A673 (cell line): ENCODE results near the gene GPHN. TPM values are rescaled to one million over a fixed set of nuclear protein-coding genes. Genes with fewer than 3 reads are reported as not detected.

Experiments
- BruUV-seq: library from RNA; stranded (reverse); fragments of 400-500 nt; replicated peaks from 2 replicates; lab custom pipeline; 2021; lab: Mats Ljungman, UMichigan
- CTCF ChIA-PET: fragments of 300-600 bp; sonication (Branson Sonifier 250); formaldehyde crosslinking; loops from one replicate; lab custom pipeline; 2022; ENCODE audit warnings: antibody characterized with exemption; lab: Charles Lee
- POLR2A ChIA-PET: fragments of 300-600 bp; sonication (Branson Sonifier 250); formaldehyde crosslinking; loops from one replicate; lab custom pipeline; 2022; ENCODE audit warnings: antibody characterized with exemption; ENCODE audit not compliant: low non-redundant PET; lab: Charles Lee
- DNase-seq: peaks from one replicate; pipeline ENCODE4 v3.0.0-alpha.2; 2015; ENCODE audit warnings: low spot score
- H3K27ac ChIP-seq: fragments of 200-600 bp; sonication (generic); 2 replicates; pipeline ENCODE4 v1.5.1; 2016; ENCODE audit warnings: mixed run types, low read depth, mild to moderate bottlenecking, mixed read lengths, antibody characterized with exemption, low read length; ENCODE audit not compliant: poor library complexity, severe bottlenecking
- H3K27me3 ChIP-seq: fragments of 200-600 bp; sonication (generic); replicated peaks from 2 replicates; pipeline ENCODE4 v1.6.1; 2017; ENCODE audit warnings: mixed run types, low read depth, mild to moderate bottlenecking, mixed read lengths, antibody characterized with exemption, low read length; ENCODE audit not compliant: insufficient read depth, poor library complexity
- H3K36me3 ChIP-seq: fragments of 200-600 bp; sonication (generic); 2 replicates; pipeline ENCODE4 v1.6.1; 2016; ENCODE audit warnings: mixed run types, mild to moderate bottlenecking, mixed read lengths, antibody characterized with exemption, low read length; ENCODE audit not compliant: insufficient read depth, poor library complexity, severe bottlenecking
- H3K4me1 ChIP-seq: fragments of 200-600 bp; sonication (generic); 2 replicates; pipeline ENCODE4 v1.6.1; 2017; ENCODE audit warnings: mixed run types, mild to moderate bottlenecking, mixed read lengths, antibody characterized with exemption, low read length; ENCODE audit not compliant: insufficient read depth, poor library complexity, severe bottlenecking
- H3K4me3 ChIP-seq: fragments of 200-600 bp; sonication (generic); 2 replicates; pipeline ENCODE4 v1.5.1; 2016; ENCODE audit warnings: low read depth, mixed run types, mild to moderate bottlenecking, mixed read lengths, low read length; ENCODE audit not compliant: poor library complexity, severe bottlenecking
- H3K9me3 ChIP-seq: fragments of 200-600 bp; sonication (generic); 2 replicates; pipeline ENCODE4 v1.6.1; 2016; ENCODE audit warnings: mixed run types, low read depth, mild to moderate bottlenecking, mixed read lengths, antibody characterized with exemption, low read length; ENCODE audit not compliant: poor library complexity, severe bottlenecking
- CTCF ChIP-seq: fragments of 300-800, 200-600 bp; sonication (generic); conservative IDR thresholded peaks from 2 replicates; pipeline ENCODE4 v1.5.1; 2017; ENCODE audit warnings: low read depth, mild to moderate bottlenecking, antibody characterized with exemption, low read length, moderate library complexity, mixed read lengths
- EZH2 ChIP-seq: fragments of 200-600 bp; sonication (generic); IDR thresholded peaks from 2 replicates; pipeline ENCODE4 v1.6.1; 2017; ENCODE audit warnings: borderline replicate concordance, low read depth, mild to moderate bottlenecking, mixed read lengths, antibody characterized with exemption, low read length; ENCODE audit not compliant: poor library complexity, severe bottlenecking
- intact Hi-C: fragments of 100-400 bp; cut with micrococcal nuclease; formaldehyde crosslinking; loops from one replicate; pipeline ENCODE4 v1.10.0; 2022; ENCODE audit not compliant: unreplicated experiment
- total RNA-seq: library from RNA; stranded (reverse); gene quantifications from 2 replicates; pipeline ENCODE4 v1.2.3, GENCODE V29; 2021

The GPHN gene
- total RNA-seq, 1 experiment from 2014 or later, result 30.3 TPM

- H3K27ac ChIP-seq, result no peak overlapping the region
- no peaks in the 10 kb centered on the region for H3K9me3 ChIP-seq
- no peak overlapping the region for H3K4me3 ChIP-seq
- BruUV-seq, result no TSS peak
- ChIA-PET CTCF (no interaction called here), POLR2A (no interaction called here)
- no peaks in the 10 kb centered on the region for H3K27me3 ChIP-seq
- intact Hi-C loops, result no loop called here
- no peaks in the 10 kb centered on the region for H3K36me3 ChIP-seq
- TF ChIP-seq CTCF (no peak), EZH2 (no peak)
- H3K4me1 ChIP-seq, result no peaks in the 10 kb centered on the region
- no peak for DNase-seq
Observed at GRCh38 chr14:66859063-66859671, 351.2 kb downstream of the GPHN start.

GRCh38 chr14:66881596-66881995 is 373.6 kb downstream of the GPHN start:
- H3K9me3 ChIP-seq, result no peaks in the 10 kb centered on the region
- no peak overlapping the region for H3K27ac ChIP-seq
- no peaks in the 10 kb centered on the region for H3K27me3 ChIP-seq
- ChIA-PET POLR2A (no interaction called here), CTCF (no interaction called here)
- H3K4me1 ChIP-seq, result no peaks in the 10 kb centered on the region
- no peaks in the 10 kb centered on the region for H3K36me3 ChIP-seq
- H3K4me3 ChIP-seq, result no peak overlapping the region
- BruUV-seq, result no TSS peak
- intact Hi-C loops, result no loop called here
- TF ChIP-seq CTCF (no peak), EZH2 (no peak)
- DNase-seq, result no peak

DNA sequence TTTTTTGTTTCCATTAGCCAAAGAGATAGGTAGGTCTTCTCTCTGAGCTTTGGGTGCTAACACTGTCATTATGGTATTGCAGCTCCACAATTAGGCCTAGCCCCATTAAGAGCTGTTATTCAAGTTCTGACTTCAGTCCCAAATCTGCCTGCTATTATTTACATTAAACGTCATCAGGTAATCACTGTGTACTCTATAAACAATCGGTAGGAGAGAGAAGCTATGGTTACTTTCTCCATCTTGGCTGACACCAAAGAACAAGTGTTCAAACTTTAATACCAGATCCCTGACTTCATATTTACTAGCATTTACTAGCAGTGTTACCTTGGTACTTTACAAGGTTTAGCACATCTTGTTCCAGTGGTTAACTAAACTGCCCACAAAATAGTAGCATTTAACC is 376.2 kb downstream of the GPHN start:
- intact Hi-C loops, result no loop called here
- TF ChIP-seq CTCF (no peak), EZH2 (no peak)
- Histone ChIP-seq H3K9me3 (no peaks in the 10 kb centered on the region), H3K27me3 (no peaks in the 10 kb centered on the region), H3K4me1 (no peaks in the 10 kb centered on the region), H3K4me3 (no peak overlapping the region), H3K36me3 (no peaks in the 10 kb centered on the region), H3K27ac (no peak overlapping the region)
- ChIA-PET POLR2A (no interaction called here), CTCF (no interaction called here)
- DNase-seq, result no peak
- BruUV-seq, result no TSS peak
